ENCODE results near the gene EPHX1.

Gene EPHX1

GRCh38 chr1:225815526-225816178, 5.7 kb downstream of the EPHX1 start:
- Mint-ChIP-seq H3K9me3 (no peaks in the 10 kb centered on the region), H3K36me3 (ENCODE audit: insufficient read depth) (no peaks in the 10 kb centered on the region), H3K27ac (no peak overlapping the region), H3K27me3 (peaks cover 0 to 4% of the 10 kb centered on the region in 2 donors), H3K4me3 (no peak overlapping the region), H3K4me1 (ENCODE audit: low read depth in 2 of 2) (peaks cover 0 to under 1% of the 10 kb centered on the region in 2 donors)
- ATAC-seq (replicated peaks) (no peak), DNase-seq (no peak)

GRCh38 chr1:225816643-225817538, 7.0 kb downstream of the EPHX1 start:
- DNase-seq, result no peak
- Mint-ChIP-seq H3K27ac (no peak overlapping the region), H3K27me3 (no peaks in the 10 kb centered on the region), H3K4me3 (no peak overlapping the region), H3K9me3 (no peaks in the 10 kb centered on the region), H3K36me3 (ENCODE audit: insufficient read depth) (no peaks in the 10 kb centered on the region), H3K4me1 (ENCODE audit: low read depth in 2 of 2) (no peaks in the 10 kb centered on the region)
- no peak for ATAC-seq (replicated peaks)

GRCh38 chr1:225817611-225818061, 7.7 kb downstream of the EPHX1 start:
- H3K9me3 Mint-ChIP-seq, result no peaks in the 10 kb centered on the region
- H3K4me1 Mint-ChIP-seq (ENCODE audit: low read depth in 2 of 2), result no peaks in the 10 kb centered on the region
- DNase-seq (no peak), ATAC-seq (replicated peaks) (no peak)
- H3K27ac Mint-ChIP-seq, result peak overlapping the region in 1 of 2 donors; percentile 10
- no peaks in the 10 kb centered on the region for H3K27me3 Mint-ChIP-seq
- H3K4me3 Mint-ChIP-seq, result no peak overlapping the region
- no peaks in the 10 kb centered on the region for H3K36me3 Mint-ChIP-seq (ENCODE audit: insufficient read depth)

GRCh38 chr1:225818229-225818628, 8.3 kb downstream of the EPHX1 start:
- no peak for ATAC-seq (replicated peaks)
- no peaks in the 10 kb centered on the region for H3K36me3 Mint-ChIP-seq (ENCODE audit: insufficient read depth)

GRCh38 chr1:225819346-225820192, 9.6 kb downstream of the EPHX1 start:
- no peak for ATAC-seq (replicated peaks)
- no peaks in the 10 kb centered on the region for H3K4me1 Mint-ChIP-seq (ENCODE audit: low read depth in 2 of 2)

More at GRCh38 chr1:225818229-225818628, 8.3 kb downstream of the EPHX1 start:
- no peak overlapping the region for H3K4me3 Mint-ChIP-seq
- DNase-seq, result no peak
- H3K4me1 Mint-ChIP-seq (ENCODE audit: low read depth in 2 of 2), result no peaks in the 10 kb centered on the region
- no peaks in the 10 kb centered on the region for H3K27me3 Mint-ChIP-seq
- no peaks in the 10 kb centered on the region for H3K9me3 Mint-ChIP-seq
- H3K27ac Mint-ChIP-seq, result peak overlapping the region in 1 of 2 donors; percentile 10

GRCh38 chr1:225820522-225821120, 10.7 kb downstream of the EPHX1 start:
- no peak for ATAC-seq (replicated peaks)
- Mint-ChIP-seq H3K27me3 (peaks cover 9 to 16% of the 10 kb centered on the region in 2 donors), H3K4me3 (no peak overlapping the region), H3K36me3 (ENCODE audit: insufficient read depth) (peaks cover 3% of the 10 kb centered on the region), H3K4me1 (ENCODE audit: low read depth in 2 of 2) (no peaks in the 10 kb centered on the region), H3K9me3 (no peaks in the 10 kb centered on the region), H3K27ac (no peak overlapping the region)
- DNase-seq, result no peak

More at GRCh38 chr1:225819346-225820192, 9.6 kb downstream of the EPHX1 start:
- Mint-ChIP-seq H3K4me3 (no peak overlapping the region), H3K36me3 (ENCODE audit: insufficient read depth) (peaks cover 3% of the 10 kb centered on the region), H3K9me3 (no peaks in the 10 kb centered on the region), H3K27me3 (peaks cover 3 to 6% of the 10 kb centered on the region in 2 donors), H3K27ac (no peak overlapping the region)
- DNase-seq, result no peak

- Mint-ChIP-seq H3K27me3 (peaks cover 9 to 30% of the 10 kb centered on the region in 2 donors), H3K27ac (no peak overlapping the region), H3K9me3 (no peaks in the 10 kb centered on the region), H3K36me3 (ENCODE audit: insufficient read depth) (peaks cover 3% of the 10 kb centered on the region), H3K4me1 (ENCODE audit: low read depth in 2 of 2) (no peaks in the 10 kb centered on the region), H3K4me3 (no peak overlapping the region)
- DNase-seq, result no peak
- ATAC-seq (replicated peaks), result no peak
These were observed 12.9 kb downstream of the EPHX1 start for GRCh38 chr1:225822655-225823403.

GRCh38 chr1:225823811-225824261, 13.9 kb downstream of the EPHX1 start:
- Mint-ChIP-seq H3K4me3 (no peak overlapping the region), H3K27me3 (peaks cover 9 to 30% of the 10 kb centered on the region in 2 donors), H3K9me3 (no peaks in the 10 kb centered on the region), H3K36me3 (ENCODE audit: insufficient read depth) (peaks cover 3% of the 10 kb centered on the region), H3K4me1 (ENCODE audit: low read depth in 2 of 2) (no peaks in the 10 kb centered on the region), H3K27ac (no peak overlapping the region)
- no peak for DNase-seq
- no peak for ATAC-seq (replicated peaks)

GRCh38 chr1:225824533-225824941, 14.6 kb downstream of the EPHX1 start:
- H3K9me3 Mint-ChIP-seq, result no peaks in the 10 kb centered on the region
- no peak for DNase-seq
- H3K4me3 Mint-ChIP-seq, result no peak overlapping the region
- no peak overlapping the region for H3K27ac Mint-ChIP-seq
- no peak for ATAC-seq (replicated peaks)
- H3K4me1 Mint-ChIP-seq (ENCODE audit: low read depth in 2 of 2), result no peaks in the 10 kb centered on the region
- H3K27me3 Mint-ChIP-seq, result peaks cover 9 to 30% of the 10 kb centered on the region in 2 donors
- peaks cover 3% of the 10 kb centered on the region for H3K36me3 Mint-ChIP-seq (ENCODE audit: insufficient read depth)

- H3K9me3 Mint-ChIP-seq, result no peaks in the 10 kb centered on the region
These were observed 15.2 kb downstream of the EPHX1 start for GRCh38 chr1:225825078-225825477.

GRCh38 chr1:225825607-225826007, 15.7 kb downstream of the EPHX1 start:
- Mint-ChIP-seq H3K36me3 (ENCODE audit: insufficient read depth) (peaks cover 3% of the 10 kb centered on the region), H3K27ac (no peak overlapping the region)
- no peak for ATAC-seq (replicated peaks)

More at GRCh38 chr1:225825078-225825477, 15.2 kb downstream of the EPHX1 start:
- H3K27me3 Mint-ChIP-seq, result peaks cover 9 to 30% of the 10 kb centered on the region in 2 donors
- no peak overlapping the region for H3K27ac Mint-ChIP-seq
- no peak for ATAC-seq (replicated peaks)
- peaks cover 3% of the 10 kb centered on the region for H3K36me3 Mint-ChIP-seq (ENCODE audit: insufficient read depth)
- DNase-seq, result no peak
- H3K4me3 Mint-ChIP-seq, result no peak overlapping the region
- H3K4me1 Mint-ChIP-seq (ENCODE audit: low read depth in 2 of 2), result no peaks in the 10 kb centered on the region

GRCh38 chr1:225827076-225827475, 17.2 kb downstream of the EPHX1 start:
- H3K27ac Mint-ChIP-seq, result no peak overlapping the region
- DNase-seq, result no peak
- H3K27me3 Mint-ChIP-seq, result peaks cover 9 to 30% of the 10 kb centered on the region in 2 donors
- H3K36me3 Mint-ChIP-seq (ENCODE audit: insufficient read depth), result peaks cover 3% of the 10 kb centered on the region
- ATAC-seq (replicated peaks), result no peak
- no peak overlapping the region for H3K4me3 Mint-ChIP-seq
- H3K9me3 Mint-ChIP-seq, result no peaks in the 10 kb centered on the region
- no peaks in the 10 kb centered on the region for H3K4me1 Mint-ChIP-seq (ENCODE audit: low read depth in 2 of 2)

More at GRCh38 chr1:225825607-225826007, 15.7 kb downstream of the EPHX1 start:
- no peak for DNase-seq
- Mint-ChIP-seq H3K27me3 (peaks cover 9 to 30% of the 10 kb centered on the region in 2 donors), H3K4me3 (no peak overlapping the region), H3K9me3 (no peaks in the 10 kb centered on the region), H3K4me1 (ENCODE audit: low read depth in 2 of 2) (no peaks in the 10 kb centered on the region)

Data from effector memory CD8-positive, alpha-beta T cell (primary cell).